GM23338 (cell line): Measurements from ENCODE around the gene ANO1. TPM values are rescaled to one million over a fixed set of nuclear protein-coding genes. Genes with fewer than 3 reads are reported as not detected.

Experiments used
- ATAC-seq: fragments of 200-7000 bp; cut with Tn5 transposase; 3 replicates; pipeline ENCODE4 v1.9.1; 2020
- DNase-seq: peaks from one replicate; pipeline ENCODE4 v3.0.0-alpha.2; 2015; ENCODE audit warnings: low spot score
- H2AFZ ChIP-seq: fragments of 200-600 bp; sonication (generic); 2 replicates; pipeline ENCODE4 v1.8.0; 2016; ENCODE audit warnings: antibody characterized with exemption, mild to moderate bottlenecking, moderate library complexity
- H3F3A ChIP-seq: fragments of 200-600 bp; sonication (generic); replicated peaks from 2 replicates; pipeline ENCODE4 v1.8.0; 2017; ENCODE audit warnings: antibody characterized with exemption, mixed run types, low read depth
- H3K27ac ChIP-seq: fragments of 200-600 bp; sonication (generic); 2 replicates; pipeline ENCODE4 v1.6.1; 2016; ENCODE audit warnings: low read depth
- H3K27me3 ChIP-seq: fragments of 200-600 bp; sonication (generic); 2 replicates; pipeline ENCODE4 v1.8.0; 2016; ENCODE audit warnings: mild to moderate bottlenecking, mixed run types, moderate library complexity; ENCODE audit not compliant: insufficient read depth
- H3K36me3 ChIP-seq: fragments of 200-600 bp; sonication (generic); 2 replicates; pipeline ENCODE4 v1.8.0; 2016; ENCODE audit warnings: mild to moderate bottlenecking; ENCODE audit not compliant: insufficient read depth
- H3K4me1 ChIP-seq: fragments of 200-600 bp; sonication (generic); 2 replicates; pipeline ENCODE4 v1.8.0; 2016; ENCODE audit warnings: mild to moderate bottlenecking, moderate library complexity; ENCODE audit not compliant: insufficient read depth
- H3K4me2 ChIP-seq: fragments of 200-600 bp; sonication (generic); 2 replicates; pipeline ENCODE4 v1.7.1; 2017; ENCODE audit warnings: mixed run types
- H3K4me3 ChIP-seq: fragments of 200-600 bp; sonication (generic); 2 replicates; pipeline ENCODE4 v1.6.1; 2016; ENCODE audit warnings: mixed run types
- H3K79me2 ChIP-seq: fragments of 200-600 bp; sonication (generic); replicated peaks from 2 replicates; pipeline ENCODE4 v1.8.0; 2017; ENCODE audit warnings: mild to moderate bottlenecking; ENCODE audit not compliant: insufficient read depth
- H3K9me2 ChIP-seq: fragments of 200-600 bp; sonication (generic); 2 replicates; pipeline ENCODE4 v1.8.0; 2017; ENCODE audit not compliant: insufficient read depth
- H4K20me1 ChIP-seq: fragments of 200-600 bp; sonication (generic); replicated peaks from 2 replicates; pipeline ENCODE4 v1.8.0; 2017; ENCODE audit warnings: mild to moderate bottlenecking; ENCODE audit not compliant: insufficient read depth
- H3K27ac Mint-ChIP-seq: 2 replicates; pipeline ENCODE4 v1.8.0; 2020; ENCODE audit warnings: inconsistent platforms, mild to moderate bottlenecking, moderate library complexity, mixed read lengths
- H3K27me3 Mint-ChIP-seq: 3 replicates; pipeline ENCODE4 v1.8.0; 2022; ENCODE audit warnings: low read depth, mild to moderate bottlenecking, moderate library complexity, mixed read lengths, inconsistent platforms; ENCODE audit not compliant: insufficient read depth, poor library complexity
- H3K36me3 Mint-ChIP-seq: 3 replicates; pipeline ENCODE4 v1.8.0; 2021; ENCODE audit warnings: low read depth, mild to moderate bottlenecking, inconsistent platforms, moderate library complexity, mixed read lengths
- H3K4me1 Mint-ChIP-seq: 3 replicates; pipeline ENCODE4 v1.8.0; 2020; ENCODE audit warnings: mild to moderate bottlenecking, inconsistent platforms, mixed read lengths
- H3K4me3 Mint-ChIP-seq: 3 replicates; pipeline ENCODE4 v1.8.0; 2021; ENCODE audit warnings: moderate library complexity, mild to moderate bottlenecking, inconsistent platforms, mixed read lengths
- H3K9me3 Mint-ChIP-seq: 3 replicates; pipeline ENCODE4 v1.8.0; 2020; ENCODE audit warnings: moderate library complexity, mild to moderate bottlenecking, inconsistent platforms, mixed read lengths
- CTCF ChIP-seq, 2 experiments: fragments of 200-600 bp in 1 of 2; sonication (generic) in 1 of 2; conservative IDR thresholded peaks; 2 replicates each; pipeline versions ENCODE4 v1.5.1 to v1.6.1; 2016 to 2017; ENCODE audit warnings: antibody characterized with exemption in 2 of 2, low read depth in 2 of 2, mild to moderate bottlenecking in 2 of 2, moderate library complexity in 1 of 2
- EZH2 ChIP-seq: fragments of 200-600 bp; sonication (generic); IDR thresholded peaks from one replicate; pipeline ENCODE4 v1.8.0; 2017; ENCODE audit warnings: antibody characterized with exemption, mild to moderate bottlenecking, low read depth; ENCODE audit not compliant: unreplicated experiment
- EZH2phosphoT487 ChIP-seq: fragments of 200-600 bp; sonication (generic); IDR thresholded peaks from one replicate; pipeline ENCODE4 v1.8.1; 2018; ENCODE audit warnings: antibody characterized with exemption; ENCODE audit not compliant: unreplicated experiment
- JUNB ChIP-seq: IDR thresholded peaks from one replicate; pipeline ENCODE4 v1.6.1; 2016; ENCODE audit warnings: antibody characterized with exemption; ENCODE audit not compliant: unreplicated experiment
- NANOG ChIP-seq: IDR thresholded peaks from 2 replicates; pipeline ENCODE4 v1.6.1; 2016; ENCODE audit warnings: antibody characterized with exemption, borderline replicate concordance
- POLR2AphosphoS5 ChIP-seq: IDR thresholded peaks from 2 replicates; pipeline ENCODE4 v1.6.1; 2016; ENCODE audit warnings: antibody characterized with exemption, low read depth
- STAT1 ChIP-seq: IDR thresholded peaks from one replicate; pipeline ENCODE4 v1.6.1; 2016; ENCODE audit warnings: antibody characterized with exemption; ENCODE audit not compliant: unreplicated experiment
- ZNF331 ChIP-seq: fragments of 250-450 bp; sonication (Bioruptor Pico); IDR thresholded peaks from 2 replicates; pipeline ENCODE4 v1.5.0; 2020; ENCODE audit warnings: low read depth, mild to moderate bottlenecking, moderate library complexity
- polyA plus RNA-seq: library from polyadenylated mRNA; unstranded; fragments of >200 nt; fragmentation: Nextera tagmentation; extraction: Ambion mirVana; gene quantifications from 2 replicates; pipeline ENCODE4 v1.2.1, GENCODE V29; 2016
- total RNA-seq: library from RNA; depleted of rRNA; stranded (reverse); fragments of >200 nt; shearing (Covaris generic); gene quantifications from 2 replicates; pipeline ENCODE4 v1.2.3, GENCODE V29; 2014
- TF ChIP-seq, protein P1 (sequence below): IDR thresholded peaks from 2 replicates; pipeline ENCODE4 v1.6.1; 2016; ENCODE audit warnings: antibody characterized with exemption
- TF ChIP-seq, protein P2 (sequence below): fragments of 250-450 bp; sonication (Bioruptor Pico); IDR thresholded peaks from 2 replicates; pipeline ENCODE4 v1.5.0; 2020; ENCODE audit warnings: mild to moderate bottlenecking, moderate library complexity

Gene ANO1
- total and polyA plus RNA-seq, 2 experiments from 2014 or later = 1.4 to 3.4 TPM

DNA sequence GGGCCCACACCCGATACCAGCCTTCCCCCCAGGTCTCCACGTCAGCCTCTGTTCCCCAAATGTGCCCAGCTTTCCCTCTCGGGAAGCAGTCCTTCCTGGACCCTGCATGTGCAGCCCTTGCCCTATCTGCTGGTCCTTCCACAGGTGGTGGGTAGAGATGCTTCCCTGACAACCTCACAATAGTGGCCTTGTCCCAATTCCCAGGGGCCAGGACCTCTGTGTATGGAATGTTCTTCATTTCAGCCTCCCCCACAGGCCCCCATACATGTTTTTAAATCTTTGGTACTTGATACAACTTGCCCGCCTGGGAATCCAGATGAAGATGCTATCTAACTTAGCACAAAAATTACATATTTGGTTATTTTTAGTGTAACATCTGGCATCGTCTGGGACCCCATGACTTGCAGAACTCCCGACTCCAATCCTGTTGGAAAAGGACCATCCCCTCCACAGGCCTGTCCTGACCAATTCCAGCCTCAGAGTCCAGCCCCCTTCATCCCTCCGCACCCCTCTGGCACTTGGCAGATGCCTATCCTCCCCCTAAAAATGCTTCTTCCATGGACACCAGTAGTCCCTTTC, 39.5 kb downstream of the ANO1 start:
- Histone ChIP-seq H3K4me1 (no peaks in the 10 kb centered on the region; the same call in 1 of the 2 replicates), H3K27ac (no peak overlapping the region), H3K9me2 (no peaks in the 10 kb centered on the region), H3K27me3 (no peaks in the 10 kb centered on the region), H3K36me3 (no peaks in the 10 kb centered on the region), H2AFZ (no peak overlapping the region), H3F3A (no peaks in the 10 kb centered on the region), H4K20me1 (no peaks in the 10 kb centered on the region), H3K4me2 (no peak overlapping the region), H3K4me3 (no peak overlapping the region), H3K79me2 (no peaks in the 10 kb centered on the region)
- DNase-seq = no peak
- TF ChIP-seq, protein P1, sequence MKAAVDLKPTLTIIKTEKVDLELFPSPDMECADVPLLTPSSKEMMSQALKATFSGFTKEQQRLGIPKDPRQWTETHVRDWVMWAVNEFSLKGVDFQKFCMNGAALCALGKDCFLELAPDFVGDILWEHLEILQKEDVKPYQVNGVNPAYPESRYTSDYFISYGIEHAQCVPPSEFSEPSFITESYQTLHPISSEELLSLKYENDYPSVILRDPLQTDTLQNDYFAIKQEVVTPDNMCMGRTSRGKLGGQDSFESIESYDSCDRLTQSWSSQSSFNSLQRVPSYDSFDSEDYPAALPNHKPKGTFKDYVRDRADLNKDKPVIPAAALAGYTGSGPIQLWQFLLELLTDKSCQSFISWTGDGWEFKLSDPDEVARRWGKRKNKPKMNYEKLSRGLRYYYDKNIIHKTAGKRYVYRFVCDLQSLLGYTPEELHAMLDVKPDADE = no peak
- TF ChIP-seq JUNB (no peak), STAT1 (no peak), POLR2AphosphoS5 (no peak), CTCF (conservative IDR thresholded peaks at IDR 0.05; ENCODE audit: low read depth in 2 of 2) (no peak), EZH2 (no peak), EZH2phosphoT487 (no peak)
- no peak for ATAC-seq
- Mint-ChIP-seq H3K9me3 (peaks cover 12% of the 10 kb centered on the region), H3K27ac (no peak overlapping the region), H3K36me3 (no peaks in the 10 kb centered on the region; the same call in 2 of the 3 replicates), H3K4me3 (no peak overlapping the region), H3K27me3 (peaks cover 18% of the 10 kb centered on the region), H3K4me1 (peaks cover 5% of the 10 kb centered on the region)

- no peaks in the 10 kb centered on the region for H3K9me2 ChIP-seq
- peaks cover 10% of the 10 kb centered on the region for H3K4me1 Mint-ChIP-seq
- H3K36me3 ChIP-seq = no peaks in the 10 kb centered on the region
- no peak overlapping the region for H3K4me3 Mint-ChIP-seq
- H3K4me3 ChIP-seq = no peak overlapping the region
- H3K27ac Mint-ChIP-seq = no peak overlapping the region
- peaks cover 12% of the 10 kb centered on the region for H3K9me3 Mint-ChIP-seq
- DNase-seq = no peak
- H2AFZ ChIP-seq = no peak overlapping the region
- no peak overlapping the region for H3K4me2 ChIP-seq
- H3F3A ChIP-seq = no peaks in the 10 kb centered on the region
- H3K27me3 Mint-ChIP-seq = peaks cover 19% of the 10 kb centered on the region
- no peak for ATAC-seq
- H4K20me1 ChIP-seq = no peaks in the 10 kb centered on the region
- H3K27ac ChIP-seq = no peak overlapping the region
- no peaks in the 10 kb centered on the region; the same call in 1 of the 2 replicates for H3K4me1 ChIP-seq
- no peaks in the 10 kb centered on the region; the same call in 2 of the 3 replicates for H3K36me3 Mint-ChIP-seq
- H3K79me2 ChIP-seq = no peaks in the 10 kb centered on the region
- H3K27me3 ChIP-seq = no peaks in the 10 kb centered on the region
- TF ChIP-seq ZNF331 (no peak), EZH2 (no peak), NANOG (no peak), POLR2AphosphoS5 (no peak)
- TF ChIP-seq, protein P1 = no peak
- TF ChIP-seq, protein P2, sequence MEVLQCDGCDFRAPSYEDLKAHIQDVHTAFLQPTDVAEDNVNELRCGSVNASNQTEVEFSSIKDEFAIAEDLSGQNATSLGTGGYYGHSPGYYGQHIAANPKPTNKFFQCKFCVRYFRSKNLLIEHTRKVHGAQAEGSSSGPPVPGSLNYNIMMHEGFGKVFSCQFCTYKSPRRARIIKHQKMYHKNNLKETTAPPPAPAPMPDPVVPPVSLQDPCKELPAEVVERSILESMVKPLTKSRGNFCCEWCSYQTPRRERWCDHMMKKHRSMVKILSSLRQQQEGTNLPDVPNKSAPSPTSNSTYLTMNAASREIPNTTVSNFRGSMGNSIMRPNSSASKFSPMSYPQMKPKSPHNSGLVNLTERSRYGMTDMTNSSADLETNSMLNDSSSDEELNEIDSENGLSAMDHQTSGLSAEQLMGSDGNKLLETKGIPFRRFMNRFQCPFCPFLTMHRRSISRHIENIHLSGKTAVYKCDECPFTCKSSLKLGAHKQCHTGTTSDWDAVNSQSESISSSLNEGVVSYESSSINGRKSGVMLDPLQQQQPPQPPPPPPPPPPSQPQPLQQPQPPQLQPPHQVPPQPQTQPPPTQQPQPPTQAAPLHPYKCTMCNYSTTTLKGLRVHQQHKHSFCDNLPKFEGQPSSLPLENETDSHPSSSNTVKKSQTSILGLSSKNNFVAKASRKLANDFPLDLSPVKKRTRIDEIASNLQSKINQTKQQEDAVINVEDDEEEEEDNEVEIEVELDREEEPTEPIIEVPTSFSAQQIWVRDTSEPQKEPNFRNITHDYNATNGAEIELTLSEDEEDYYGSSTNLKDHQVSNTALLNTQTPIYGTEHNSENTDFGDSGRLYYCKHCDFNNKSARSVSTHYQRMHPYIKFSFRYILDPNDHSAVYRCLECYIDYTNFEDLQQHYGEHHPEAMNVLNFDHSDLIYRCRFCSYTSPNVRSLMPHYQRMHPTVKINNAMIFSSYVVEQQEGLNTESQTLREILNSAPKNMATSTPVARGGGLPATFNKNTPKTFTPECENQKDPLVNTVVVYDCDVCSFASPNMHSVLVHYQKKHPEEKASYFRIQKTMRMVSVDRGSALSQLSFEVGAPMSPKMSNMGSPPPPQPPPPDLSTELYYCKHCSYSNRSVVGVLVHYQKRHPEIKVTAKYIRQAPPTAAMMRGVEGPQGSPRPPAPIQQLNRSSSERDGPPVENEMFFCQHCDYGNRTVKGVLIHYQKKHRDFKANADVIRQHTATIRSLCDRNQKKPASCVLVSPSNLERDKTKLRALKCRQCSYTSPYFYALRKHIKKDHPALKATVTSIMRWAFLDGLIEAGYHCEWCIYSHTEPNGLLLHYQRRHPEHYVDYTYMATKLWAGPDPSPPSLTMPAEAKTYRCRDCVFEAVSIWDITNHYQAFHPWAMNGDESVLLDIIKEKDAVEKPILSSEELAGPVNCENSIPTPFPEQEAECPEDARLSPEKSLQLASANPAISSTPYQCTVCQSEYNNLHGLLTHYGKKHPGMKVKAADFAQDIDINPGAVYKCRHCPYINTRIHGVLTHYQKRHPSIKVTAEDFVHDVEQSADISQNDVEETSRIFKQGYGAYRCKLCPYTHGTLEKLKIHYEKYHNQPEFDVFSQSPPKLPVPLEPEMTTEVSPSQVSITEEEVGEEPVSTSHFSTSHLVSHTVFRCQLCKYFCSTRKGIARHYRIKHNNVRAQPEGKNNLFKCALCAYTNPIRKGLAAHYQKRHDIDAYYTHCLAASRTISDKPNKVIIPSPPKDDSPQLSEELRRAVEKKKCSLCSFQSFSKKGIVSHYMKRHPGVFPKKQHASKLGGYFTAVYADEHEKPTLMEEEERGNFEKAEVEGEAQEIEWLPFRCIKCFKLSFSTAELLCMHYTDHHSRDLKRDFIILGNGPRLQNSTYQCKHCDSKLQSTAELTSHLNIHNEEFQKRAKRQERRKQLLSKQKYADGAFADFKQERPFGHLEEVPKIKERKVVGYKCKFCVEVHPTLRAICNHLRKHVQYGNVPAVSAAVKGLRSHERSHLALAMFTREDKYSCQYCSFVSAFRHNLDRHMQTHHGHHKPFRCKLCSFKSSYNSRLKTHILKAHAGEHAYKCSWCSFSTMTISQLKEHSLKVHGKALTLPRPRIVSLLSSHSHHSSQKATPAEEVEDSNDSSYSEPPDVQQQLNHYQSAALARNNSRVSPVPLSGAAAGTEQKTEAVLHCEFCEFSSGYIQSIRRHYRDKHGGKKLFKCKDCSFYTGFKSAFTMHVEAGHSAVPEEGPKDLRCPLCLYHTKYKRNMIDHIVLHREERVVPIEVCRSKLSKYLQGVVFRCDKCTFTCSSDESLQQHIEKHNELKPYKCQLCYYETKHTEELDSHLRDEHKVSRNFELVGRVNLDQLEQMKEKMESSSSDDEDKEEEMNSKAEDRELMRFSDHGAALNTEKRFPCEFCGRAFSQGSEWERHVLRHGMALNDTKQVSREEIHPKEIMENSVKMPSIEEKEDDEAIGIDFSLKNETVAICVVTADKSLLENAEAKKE (CRISPR knock-in tag) = no peak
Observed at GRCh38 chr11:70118642-70119041, 40.5 kb downstream of the ANO1 start.
